HG03060 (cell line): ENCODE results near the gene ZSCAN29.
"Not testable (repeated sequence)": the region's sequence is repeated elsewhere in the genome, so short reads cannot be mapped to it uniquely, and the experiment has no call there.

Experiments
- ATAC-seq: cut with Tn5 transposase; IDR thresholded peaks from one replicate; pipeline ENCODE4 v1.9.1; 2021; ENCODE audit warnings: low read depth, moderate number of reproducible peaks; ENCODE audit not compliant: unreplicated experiment

ZSCAN29 gene

GRCh38 chr15:43370975-43371974 lies at the start of gene ZSCAN29, which contains the start of gene TUBGCP4:
Gene ZSCAN29 (minus strand): TSS chr15:43371043. CDS start chr15:43369913, 1,130 bp downstream.
Gene TUBGCP4 (plus strand): TSS chr15:43371101. CDS start chr15:43371355, 254 bp downstream.
- ATAC-seq, result peak; percentile 42

- ATAC-seq, result no peak
Observed at GRCh38 chr15:43420435-43420834, 49.6 kb upstream of the ZSCAN29 start.

GRCh38 chr15:43414196-43414595 lies 43.4 kb upstream of the ZSCAN29 start:
- ATAC-seq, result no peak

DNA sequence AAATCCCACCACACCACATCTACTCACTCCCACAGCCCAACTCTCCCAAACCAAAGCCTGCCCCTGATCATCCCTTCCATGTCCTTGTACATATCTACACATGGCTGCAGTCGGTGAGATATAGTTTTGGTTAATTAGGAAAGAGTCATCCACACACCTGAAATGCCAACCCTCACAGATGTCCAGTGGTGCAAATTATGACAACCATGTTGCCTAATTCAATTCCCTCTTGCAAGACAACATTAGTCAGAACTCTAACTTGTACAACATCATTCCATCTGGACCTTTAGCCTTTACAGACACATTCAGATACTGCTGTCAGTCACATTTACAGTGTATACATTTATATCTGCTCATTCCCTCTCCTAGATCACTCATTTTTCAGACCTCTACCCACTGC lies 41.3 kb upstream of the ZSCAN29 start:
- no peak for ATAC-seq

DNA sequence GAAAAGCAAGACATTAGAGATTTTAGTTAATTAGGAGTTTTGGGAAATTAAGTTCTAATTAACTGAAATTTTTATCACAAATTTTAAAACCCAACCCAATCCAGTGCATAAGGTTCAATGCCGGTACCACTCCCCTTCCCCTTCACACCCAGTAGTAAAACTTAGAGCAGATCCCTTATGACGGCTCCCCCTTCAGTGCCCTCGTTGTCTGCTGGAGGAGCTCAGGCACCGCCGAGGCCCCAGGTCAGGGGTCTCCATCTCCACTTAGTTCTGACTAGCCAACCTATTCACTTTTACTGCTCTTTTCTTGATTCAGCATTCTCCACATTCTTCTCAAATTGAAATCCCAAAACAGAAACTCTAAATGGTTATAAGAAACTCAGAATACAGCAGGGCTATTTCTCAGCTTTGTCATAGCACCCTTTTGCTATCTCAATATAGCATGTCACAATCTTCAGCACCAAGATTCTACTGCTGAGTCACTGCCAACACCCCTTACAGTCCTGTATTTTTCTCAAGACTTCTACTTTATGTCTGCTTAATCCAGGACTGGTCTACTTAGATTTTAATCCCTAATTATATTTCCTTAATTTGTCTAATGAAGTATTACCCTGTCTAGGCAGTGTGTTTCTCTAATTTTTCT lies 39.9 kb upstream of the ZSCAN29 start:
- no peak for ATAC-seq

DNA sequence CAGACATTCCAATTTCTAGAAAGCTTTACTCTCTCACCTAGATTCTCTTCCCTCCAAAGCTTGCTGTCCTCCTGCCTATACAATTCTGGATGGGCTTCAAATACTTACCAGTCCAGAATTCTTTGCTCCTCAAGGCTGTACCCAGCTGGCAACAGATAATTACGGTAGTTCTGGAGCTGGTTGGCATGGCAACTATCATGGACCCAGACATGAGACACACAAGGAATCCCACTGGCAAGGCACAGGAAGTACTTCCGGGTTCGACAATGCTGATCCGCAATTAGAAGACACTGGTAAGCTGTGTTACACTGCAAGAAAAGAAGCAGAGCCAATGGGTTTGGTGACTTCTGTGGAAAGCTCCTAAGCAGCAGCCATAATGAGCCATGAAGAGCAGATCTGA lies 37.9 kb upstream of the ZSCAN29 start:
- ATAC-seq, result no peak

DNA sequence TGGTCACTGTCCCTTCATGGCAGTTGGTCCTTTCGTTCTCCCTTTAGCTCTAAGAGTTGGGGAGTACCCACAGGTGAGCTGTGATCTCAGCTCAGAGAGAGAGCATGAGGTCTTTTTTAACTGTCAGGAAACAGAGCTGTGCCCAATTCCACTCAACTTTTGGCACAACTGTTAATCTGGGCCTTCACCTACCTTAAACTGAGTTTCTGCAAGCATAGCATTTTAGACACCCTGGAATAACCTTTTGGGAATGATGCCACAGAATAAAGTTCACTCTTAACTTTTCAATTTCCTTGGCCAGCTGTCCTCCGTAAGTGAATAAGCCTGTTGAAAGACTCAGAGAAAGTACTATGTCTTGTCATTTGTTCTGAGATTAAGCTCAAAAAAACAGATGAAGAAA lies 36.0 kb upstream of the ZSCAN29 start:
- ATAC-seq, result no peak

- ATAC-seq, result no peak
Observed at GRCh38 chr15:43406189-43406588, 35.3 kb upstream of the ZSCAN29 start.

- no peak for ATAC-seq
Observed at GRCh38 chr15:43404130-43404529, 33.3 kb upstream of the ZSCAN29 start.

DNA sequence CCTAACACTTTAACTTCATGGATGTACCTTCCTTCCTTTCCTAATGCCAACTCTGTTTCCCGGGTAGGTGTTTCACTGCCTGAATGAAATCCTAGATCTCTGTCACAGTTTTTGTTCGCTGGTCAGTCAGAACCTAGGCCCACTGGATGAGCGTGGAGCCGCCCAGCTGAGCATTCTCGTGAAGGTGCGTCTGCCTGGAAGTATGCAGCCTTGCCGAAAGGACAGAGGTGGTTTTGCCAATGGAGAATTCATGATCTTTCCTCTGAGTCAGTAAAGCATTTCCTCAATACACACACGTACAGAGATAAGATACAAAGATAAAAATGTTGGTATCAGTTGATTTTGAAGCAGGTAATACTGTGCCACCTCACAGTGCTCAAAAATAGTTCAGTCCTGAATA lies 32.8 kb upstream of the ZSCAN29 start:
- ATAC-seq, result no peak

GRCh38 chr15:43402255-43402654 lies 31.4 kb upstream of the ZSCAN29 start:
- no peak for ATAC-seq

GRCh38 chr15:43393592-43393991 lies 22.7 kb upstream of the ZSCAN29 start:
- ATAC-seq, result not testable (repeated sequence)

DNA sequence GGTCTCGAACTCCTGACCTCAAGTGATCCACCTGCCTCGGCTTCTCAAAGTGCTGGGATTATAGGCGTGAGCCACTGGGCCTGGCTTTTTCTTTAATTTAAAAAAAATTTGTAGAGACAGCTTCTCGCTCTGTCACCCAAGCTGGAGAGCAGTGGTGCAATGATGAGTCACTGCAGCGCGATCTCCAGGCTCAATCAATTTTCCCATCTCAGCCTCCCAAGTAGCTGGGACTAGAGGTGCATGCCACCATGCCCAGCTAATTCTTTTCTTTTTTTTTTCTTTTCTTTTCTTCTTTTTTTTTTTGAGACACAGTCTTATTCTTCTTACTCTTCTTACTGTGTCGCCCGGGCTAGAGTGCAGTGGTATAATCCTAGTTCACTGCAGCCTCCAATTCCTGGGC lies 19.9 kb upstream of the ZSCAN29 start:
- no peak for ATAC-seq

DNA sequence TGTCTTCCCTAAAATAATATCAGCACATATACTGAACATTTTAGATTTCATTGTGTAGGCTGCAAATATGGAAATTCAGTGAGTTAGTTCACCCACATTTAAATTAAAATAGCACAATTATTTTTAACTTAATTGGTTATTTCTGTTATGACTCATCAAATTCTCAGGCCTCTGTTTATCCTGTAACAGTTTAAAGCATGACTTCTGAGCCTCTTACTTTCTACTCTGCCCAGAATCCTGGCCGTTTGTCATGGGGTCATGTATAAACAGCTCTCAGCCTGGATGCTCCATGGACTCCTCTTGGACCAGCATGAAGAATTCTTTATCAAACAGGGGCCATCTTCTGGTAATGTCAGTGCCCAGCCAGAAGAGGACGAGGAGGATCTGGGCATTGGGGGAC lies 12.2 kb upstream of the ZSCAN29 start:
- no peak for ATAC-seq

DNA sequence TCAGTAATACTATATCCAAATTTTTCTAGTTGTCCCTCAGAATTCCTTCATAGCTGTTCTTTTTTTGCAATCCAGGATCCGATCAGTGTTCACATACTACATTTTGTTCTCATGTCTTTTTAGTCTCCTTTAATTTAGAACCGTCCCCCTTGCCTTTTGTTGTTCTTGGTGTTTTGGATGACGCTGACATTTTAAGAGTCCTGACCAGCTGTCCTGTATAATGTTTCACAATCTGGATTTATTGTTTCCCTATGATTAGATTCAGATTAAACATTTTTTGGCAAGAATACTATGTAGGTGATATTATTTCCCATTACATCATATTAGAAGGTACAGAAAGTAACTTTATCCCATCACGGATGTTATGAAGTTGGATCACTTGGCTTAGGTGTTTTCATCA lies 11.5 kb upstream of the ZSCAN29 start:
- no peak for ATAC-seq

GRCh38 chr15:43378601-43379000 lies 7.8 kb upstream of the ZSCAN29 start:
- no peak for ATAC-seq

GRCh38 chr15:43376017-43376705 lies 5.3 kb upstream of the ZSCAN29 start:
- ATAC-seq, result no peak

DNA sequence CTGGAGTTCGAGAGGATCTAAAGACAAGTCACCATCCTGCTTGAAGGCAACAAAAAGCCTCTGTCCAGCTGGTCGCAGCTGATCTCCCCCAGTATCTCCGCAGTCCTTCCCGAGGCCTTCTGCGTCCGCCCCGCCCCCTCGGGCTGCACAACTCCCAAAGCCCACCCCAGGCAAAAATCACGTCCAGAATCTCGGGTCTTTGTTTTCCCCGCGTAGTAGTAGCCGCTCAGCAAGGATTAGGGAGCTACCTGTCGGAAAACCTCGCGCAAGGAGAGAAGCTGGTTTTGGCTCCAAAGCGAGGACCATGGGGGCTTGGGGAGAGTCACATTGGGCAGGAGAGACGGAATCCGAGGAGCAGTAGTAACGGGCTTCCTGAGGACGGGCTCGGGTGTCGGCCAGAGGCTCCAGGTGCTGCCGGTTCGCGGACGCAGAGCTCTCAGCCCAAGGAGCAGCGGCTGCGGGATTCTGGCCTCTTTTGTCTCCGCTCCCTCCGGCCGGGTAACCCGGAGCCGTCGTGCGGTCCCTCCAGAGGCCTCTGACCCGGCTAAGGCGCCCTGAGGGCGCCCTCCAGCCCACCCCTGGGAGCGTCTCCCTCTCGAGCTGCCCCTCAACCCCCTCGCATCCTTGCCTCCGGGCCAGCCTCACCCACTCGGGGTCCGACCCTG lies 401 bp downstream of the ZSCAN29 start:
- no peak for ATAC-seq

DNA sequence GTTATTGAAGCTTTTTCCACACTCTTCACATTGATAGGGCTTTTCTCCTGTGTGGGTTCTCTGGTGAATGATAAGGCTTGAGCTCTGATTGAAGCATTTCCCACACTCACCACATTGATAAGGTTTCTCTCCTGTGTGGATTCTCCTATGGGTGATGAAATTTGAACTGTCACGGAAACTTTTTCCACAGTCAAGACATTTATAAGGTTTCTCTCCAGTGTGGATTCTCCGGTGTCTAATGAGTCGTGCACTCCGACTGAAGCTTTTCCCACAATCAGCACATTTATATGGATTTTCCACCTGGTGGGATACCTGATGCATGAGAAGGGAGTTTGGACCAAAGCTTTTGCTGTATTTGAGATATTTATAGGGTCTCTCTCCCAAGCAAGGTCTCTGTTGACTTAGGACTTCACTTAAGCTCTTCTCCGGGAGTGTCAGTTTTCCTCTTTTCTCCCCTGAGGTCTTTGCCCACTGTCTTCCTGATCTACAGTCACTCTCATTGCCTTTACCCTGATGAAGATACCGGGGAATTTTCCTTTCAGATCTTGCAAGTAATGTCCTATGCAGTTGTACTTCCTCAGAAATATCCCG lies 9.4 kb downstream of the ZSCAN29 start:
- ATAC-seq, result no peak

GRCh38 chr15:43360821-43361220 lies 10.0 kb downstream of the ZSCAN29 start:
- no peak for ATAC-seq
